Fibroblast of lung (primary cell): ENCODE results near the gene TAF11. TPM values are rescaled to one million over a fixed set of nuclear protein-coding genes. Genes with fewer than 3 reads are reported as not detected.

Experiments
- DNase-seq, 2 donors: peaks; one replicate each; pipeline versions ENCODE4 v3.0.0 to v3.0.0-alpha.2; 2010; ENCODE audit warnings: low read depth in 2 of 2
- H2AFZ ChIP-seq: 2 replicates; pipeline ENCODE4 v1.5.1; 2012; ENCODE audit warnings: low read length, control low read depth, inconsistent platforms
- H3K27ac ChIP-seq: 2 replicates; pipeline ENCODE4 v1.5.1; 2011; ENCODE audit warnings: low read length, control low read depth; ENCODE audit not compliant: insufficient read depth
- H3K27me3 ChIP-seq: 2 replicates; pipeline ENCODE4 v1.5.1; 2011; ENCODE audit warnings: mild to moderate bottlenecking, low read length; ENCODE audit not compliant: control insufficient read depth, insufficient read depth
- H3K36me3 ChIP-seq: 2 replicates; pipeline ENCODE4 v1.5.1; 2011; ENCODE audit warnings: low read length; ENCODE audit not compliant: control insufficient read depth, insufficient read depth
- H3K4me1 ChIP-seq: 2 replicates; pipeline ENCODE4 v1.5.1; 2011; ENCODE audit warnings: low read length; ENCODE audit not compliant: control insufficient read depth, insufficient read depth; ENCODE audit errors: extremely low read depth
- H3K4me2 ChIP-seq: 2 replicates; pipeline ENCODE4 v1.5.1; 2011; ENCODE audit warnings: low read length, control low read depth; ENCODE audit not compliant: insufficient read depth; ENCODE audit errors: extremely low read depth
- H3K4me3 ChIP-seq, 4 experiments: fragments of 200-600 bp in 1 of 4; sonication (generic) in 1 of 4; replicated peaks in 1 of 4; 2 replicates each; pipeline ENCODE4 v1.5.1; 2011 to 2016; ENCODE audit warnings: low read length in 4 of 4, low read depth in 3 of 4, mild to moderate bottlenecking in 3 of 4, control low read depth in 2 of 4, inconsistent platforms in 1 of 4, mixed read lengths in 1 of 4; ENCODE audit not compliant: insufficient read depth in 1 of 4; ENCODE audit errors: control extremely low read depth in 1 of 4
- H3K79me2 ChIP-seq: 2 replicates; pipeline ENCODE4 v1.5.1; 2012; ENCODE audit warnings: mild to moderate bottlenecking, low read length, inconsistent platforms; ENCODE audit not compliant: control insufficient read depth, insufficient read depth
- H3K9ac ChIP-seq: 2 replicates; pipeline ENCODE4 v1.5.1; 2011; ENCODE audit warnings: mild to moderate bottlenecking, low read length, control low read depth; ENCODE audit not compliant: insufficient read depth
- H3K9me3 ChIP-seq: 2 replicates; pipeline ENCODE4 v1.5.1; 2012; ENCODE audit warnings: low read depth, low read length; ENCODE audit not compliant: control insufficient read depth, insufficient read depth
- H4K20me1 ChIP-seq: 2 replicates; pipeline ENCODE4 v1.5.1; 2011; ENCODE audit warnings: low read length; ENCODE audit not compliant: control insufficient read depth, insufficient read depth; ENCODE audit errors: extremely low read depth
- EZH2 ChIP-seq: IDR thresholded peaks from 2 replicates; pipeline ENCODE4 v1.5.1; 2012; ENCODE audit warnings: low read length, control low read depth, mild to moderate bottlenecking; ENCODE audit errors: missing control alignments
- polyA plus RNA-seq, 2 donors: library from polyadenylated mRNA; depleted of rRNA in 1 of 2; stranded (reverse) in 1 of 2; unstranded in 1 of 2; fragments of >200 nt; gene quantifications; 2 replicates each; pipeline ENCODE4 v1.2.1, GENCODE V29; 2011 to 2012; ENCODE audit warnings: missing spikeins in 1 of 2
- total RNA-seq: library from RNA; depleted of rRNA; stranded (reverse); fragments of >200 nt; gene quantifications from 2 replicates; pipeline ENCODE4 v1.2.1, GENCODE V29; 2014
- TF ChIP-seq, protein P1 (sequence below), 2 donors: IDR thresholded peaks in 1 of 2; conservative IDR thresholded peaks in 1 of 2; 1 replicate in 1 of 2; 2 replicates in 1 of 2; pipeline ENCODE4 v1.5.1; 2011 to 2012; ENCODE audit warnings: low read length in 2 of 2, control low read depth in 1 of 2, inconsistent platforms in 1 of 2, low read depth in 1 of 2, mild to moderate bottlenecking in 1 of 2

Gene TAF11
- total and polyA plus RNA-seq, 2 donors (not counting 1 experiment from before 2014, with no cell fraction given), result 13.9 to 35.6 TPM

- no peak overlapping the region for H3K4me2 ChIP-seq
- H3K27me3 ChIP-seq, result no peaks in the 10 kb centered on the region
- no peaks in the 10 kb centered on the region for H3K9me3 ChIP-seq
- TF ChIP-seq EZH2, result no peak
- TF ChIP-seq, protein P1, sequence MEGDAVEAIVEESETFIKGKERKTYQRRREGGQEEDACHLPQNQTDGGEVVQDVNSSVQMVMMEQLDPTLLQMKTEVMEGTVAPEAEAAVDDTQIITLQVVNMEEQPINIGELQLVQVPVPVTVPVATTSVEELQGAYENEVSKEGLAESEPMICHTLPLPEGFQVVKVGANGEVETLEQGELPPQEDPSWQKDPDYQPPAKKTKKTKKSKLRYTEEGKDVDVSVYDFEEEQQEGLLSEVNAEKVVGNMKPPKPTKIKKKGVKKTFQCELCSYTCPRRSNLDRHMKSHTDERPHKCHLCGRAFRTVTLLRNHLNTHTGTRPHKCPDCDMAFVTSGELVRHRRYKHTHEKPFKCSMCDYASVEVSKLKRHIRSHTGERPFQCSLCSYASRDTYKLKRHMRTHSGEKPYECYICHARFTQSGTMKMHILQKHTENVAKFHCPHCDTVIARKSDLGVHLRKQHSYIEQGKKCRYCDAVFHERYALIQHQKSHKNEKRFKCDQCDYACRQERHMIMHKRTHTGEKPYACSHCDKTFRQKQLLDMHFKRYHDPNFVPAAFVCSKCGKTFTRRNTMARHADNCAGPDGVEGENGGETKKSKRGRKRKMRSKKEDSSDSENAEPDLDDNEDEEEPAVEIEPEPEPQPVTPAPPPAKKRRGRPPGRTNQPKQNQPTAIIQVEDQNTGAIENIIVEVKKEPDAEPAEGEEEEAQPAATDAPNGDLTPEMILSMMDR (conservative IDR thresholded peaks at IDR 0.05 in 1 of 2, IDR thresholded peaks at IDR 0.05 in 1 of 2; ENCODE audit: low read depth in 1 of 2, low read length in 2 of 2), result no peak
- H3K4me3 ChIP-seq, result no peak overlapping the region
- H3K4me1 ChIP-seq, result no peaks in the 10 kb centered on the region
- no peak for DNase-seq
- H3K9ac ChIP-seq, result no peak overlapping the region
- no peaks in the 10 kb centered on the region for H3K79me2 ChIP-seq
- peaks cover 5% of the 10 kb centered on the region for H3K36me3 ChIP-seq
- no peaks in the 10 kb centered on the region for H4K20me1 ChIP-seq
- no peak overlapping the region for H3K27ac ChIP-seq
- no peak overlapping the region for H2AFZ ChIP-seq
These were observed 9.9 kb downstream of the TAF11 start for GRCh38 chr6:34877869-34878485.

DNA sequence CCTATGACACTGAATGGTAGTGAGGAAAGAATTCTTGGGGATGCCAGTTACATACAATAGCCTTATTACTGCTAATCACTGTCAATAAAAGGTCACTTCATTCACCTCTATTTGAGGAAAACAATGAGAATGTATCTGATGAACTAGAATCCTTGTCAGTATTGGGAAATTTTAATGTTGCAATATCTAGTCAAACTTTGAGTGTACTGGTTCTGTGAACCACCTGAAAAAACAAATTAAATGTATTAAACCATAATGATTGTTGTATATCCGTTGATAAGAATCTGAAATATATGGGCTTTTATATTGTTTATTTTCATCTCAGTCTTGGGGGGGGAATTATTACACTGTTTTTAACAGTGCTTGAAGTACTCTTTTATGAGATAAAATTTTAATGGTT lies 10.6 kb downstream of the TAF11 start:
- Histone ChIP-seq H2AFZ (no peak overlapping the region), H3K9ac (no peak overlapping the region), H3K9me3 (no peaks in the 10 kb centered on the region), H3K27ac (no peak overlapping the region), H3K27me3 (no peaks in the 10 kb centered on the region), H3K79me2 (no peaks in the 10 kb centered on the region), H3K4me1 (no peaks in the 10 kb centered on the region), H3K36me3 (peaks cover 7% of the 10 kb centered on the region), H3K4me2 (no peak overlapping the region), H4K20me1 (no peaks in the 10 kb centered on the region), H3K4me3 (no peak overlapping the region)
- DNase-seq, result no peak
- TF ChIP-seq EZH2, result no peak
- TF ChIP-seq, protein P1 (conservative IDR thresholded peaks at IDR 0.05 in 1 of 2, IDR thresholded peaks at IDR 0.05 in 1 of 2; ENCODE audit: low read depth in 1 of 2, low read length in 2 of 2), result no peak

GRCh38 chr6:34876472-34876871 lies 11.4 kb downstream of the TAF11 start:
- H3K36me3 ChIP-seq, result peaks cover 7% of the 10 kb centered on the region

More at GRCh38 chr6:34876472-34876871, 11.4 kb downstream of the TAF11 start:
- no peak for TF ChIP-seq EZH2
- TF ChIP-seq, protein P1 (conservative IDR thresholded peaks at IDR 0.05 in 1 of 2, IDR thresholded peaks at IDR 0.05 in 1 of 2; ENCODE audit: low read depth in 1 of 2, low read length in 2 of 2), result no peak
- Histone ChIP-seq H3K4me1 (no peaks in the 10 kb centered on the region), H3K4me3 (no peak overlapping the region), H3K79me2 (no peaks in the 10 kb centered on the region), H3K9ac (no peak overlapping the region), H3K27me3 (no peaks in the 10 kb centered on the region), H2AFZ (no peak overlapping the region), H3K9me3 (no peaks in the 10 kb centered on the region), H3K4me2 (no peak overlapping the region), H4K20me1 (no peaks in the 10 kb centered on the region), H3K27ac (no peak overlapping the region)
- no peak for DNase-seq
